DMS114 treated with DMSO at 0.1 percent for 48 hours (cell line): Measurements from ENCODE around the gene SPINT1.
A peak's percentile ranks its signal among the peaks of the same experiment; 100 is the strongest.
"Not testable (repeated sequence)": the region's sequence is repeated elsewhere in the genome, so short reads cannot be mapped to it uniquely, and the experiment has no call there.

Experiments used
- DNase-seq: peaks from one replicate; lab custom pipeline; 2025; ENCODE audit not compliant: unreplicated experiment; lab: John Stamatoyannopoulos, UW

Gene SPINT1

GRCh38 chr15:40857601-40858341 lies 13.9 kb downstream of the SPINT1 start:
- DNase-seq = peak; percentile 42

GRCh38 chr15:40858706-40859105 lies 14.9 kb downstream of the SPINT1 start:
- no peak for DNase-seq

- DNase-seq = peak; percentile 27
Observed at GRCh38 chr15:40859206-40859851, 15.5 kb downstream of the SPINT1 start.

- DNase-seq = not testable (repeated sequence)
Observed at GRCh38 chr15:40861147-40861546, 17.3 kb downstream of the SPINT1 start.

GRCh38 chr15:40863660-40864270 lies 19.9 kb downstream of the SPINT1 start:
- DNase-seq = no peak

- DNase-seq = no peak
Observed at GRCh38 chr15:40867199-40867598, 23.4 kb downstream of the SPINT1 start.

GRCh38 chr15:40869686-40870085 lies 25.8 kb downstream of the SPINT1 start:
- no peak for DNase-seq

- no peak for DNase-seq
Observed at GRCh38 chr15:40870716-40871115, 26.9 kb downstream of the SPINT1 start.

GRCh38 chr15:40871749-40872617 lies 28.1 kb downstream of the SPINT1 start:
- DNase-seq = no peak

- DNase-seq = no peak
Observed at GRCh38 chr15:40872791-40873693, 29.2 kb downstream of the SPINT1 start.

GRCh38 chr15:40873694-40874561 lies 30.1 kb downstream of the SPINT1 start, which contains the start of gene RHOV:
Gene RHOV (minus strand): TSS chr15:40874234. CDS start chr15:40874139, 95 bp downstream.
- peak; percentile 46 for DNase-seq

GRCh38 chr15:40875991-40876730 lies 32.3 kb downstream of the SPINT1 start:
- no peak for DNase-seq

GRCh38 chr15:40877694-40878093 lies 33.8 kb downstream of the SPINT1 start:
- no peak for DNase-seq

GRCh38 chr15:40878785-40879184 lies 34.9 kb downstream of the SPINT1 start:
- no peak for DNase-seq

GRCh38 chr15:40879609-40880008 lies 35.8 kb downstream of the SPINT1 start:
- no peak for DNase-seq

- DNase-seq = no peak
Observed at GRCh38 chr15:40881351-40881750, 37.5 kb downstream of the SPINT1 start.

- no peak for DNase-seq
Observed at GRCh38 chr15:40886586-40886985, 42.7 kb downstream of the SPINT1 start.

GRCh38 chr15:40889112-40889511 lies 45.3 kb downstream of the SPINT1 start:
- DNase-seq = no peak
